Keratinocyte (primary cell): ENCODE measurements around the gene TARDBP. TPM values are rescaled to one million over a fixed set of nuclear protein-coding genes. Genes with fewer than 3 reads are reported as not detected.

Experiments
- DNase-seq: peaks from one replicate; pipeline ENCODE4 v3.0.0-alpha.2; 2011; ENCODE audit warnings: low read depth, missing footprints, low spot score
- FAIRE-seq: peaks from 2 replicates; lab custom pipeline; 2011; peaks lifted over from hg19 to GRCh38; lab: Jason Lieb, UNC
- H2AFZ ChIP-seq: 2 replicates; pipeline ENCODE4 v1.6.0; 2012; ENCODE audit warnings: low read length, control low read depth, inconsistent platforms; ENCODE audit not compliant: control insufficient read depth
- H3K27ac ChIP-seq: 2 replicates; pipeline ENCODE4 v1.5.1; 2011; ENCODE audit warnings: low read length; ENCODE audit not compliant: control insufficient read depth, insufficient read depth
- H3K27me3 ChIP-seq: 3 replicates; pipeline ENCODE4 v1.6.0; 2011; ENCODE audit warnings: low read length; ENCODE audit not compliant: control insufficient read depth, insufficient read depth; ENCODE audit errors: extremely low read depth
- H3K36me3 ChIP-seq, 2 experiments: 2 replicates in 1 of 2; 3 replicates in 1 of 2; pipeline ENCODE4 v1.5.1; 2011; ENCODE audit warnings: low read length in 2 of 2, mild to moderate bottlenecking in 1 of 2; ENCODE audit not compliant: control insufficient read depth in 2 of 2, insufficient read depth in 2 of 2; ENCODE audit errors: extremely low read depth in 1 of 2
- H3K4me1 ChIP-seq: 3 replicates; pipeline ENCODE4 v1.5.1; 2011; ENCODE audit warnings: low read length; ENCODE audit not compliant: control insufficient read depth, insufficient read depth; ENCODE audit errors: extremely low read depth
- H3K4me2 ChIP-seq: 3 replicates; pipeline ENCODE4 v1.6.0; 2011; ENCODE audit warnings: low read depth, low read length; ENCODE audit not compliant: control insufficient read depth, insufficient read depth; ENCODE audit errors: extremely low read depth
- H3K4me3 ChIP-seq, 3 experiments: fragments of 200-600 bp in 1 of 3; sonication (generic) in 1 of 3; 2 replicates in 2 of 3; 3 replicates in 1 of 3; pipeline ENCODE4 v1.5.1; 2011 to 2016; ENCODE audit warnings: low read length in 3 of 3, mild to moderate bottlenecking in 3 of 3, control low read depth in 2 of 3, inconsistent platforms in 1 of 3, low read depth in 1 of 3, mixed read lengths in 1 of 3, mixed run types in 1 of 3, moderate library complexity in 1 of 3; ENCODE audit not compliant: control insufficient read depth in 2 of 3, insufficient read depth in 2 of 3; ENCODE audit errors: extremely low read depth in 1 of 3
- H3K79me2 ChIP-seq: 2 replicates; pipeline ENCODE4 v1.6.0; 2012; ENCODE audit warnings: low read length; ENCODE audit not compliant: control insufficient read depth, insufficient read depth
- H3K9ac ChIP-seq: 3 replicates; pipeline ENCODE4 v1.6.0; 2011; ENCODE audit warnings: low read length; ENCODE audit not compliant: control insufficient read depth, insufficient read depth; ENCODE audit errors: extremely low read depth
- H3K9me1 ChIP-seq: 3 replicates; pipeline ENCODE4 v1.6.0; 2011; ENCODE audit warnings: low read length; ENCODE audit not compliant: control insufficient read depth, insufficient read depth; ENCODE audit errors: extremely low read depth
- H3K9me3 ChIP-seq: 2 replicates; pipeline ENCODE4 v1.5.1; 2012; ENCODE audit warnings: low read depth, low read length; ENCODE audit not compliant: control insufficient read depth
- H4K20me1 ChIP-seq: 3 replicates; pipeline ENCODE4 v1.6.0; 2011; ENCODE audit warnings: low read length; ENCODE audit not compliant: control insufficient read depth, insufficient read depth; ENCODE audit errors: extremely low read depth
- CTCF ChIP-seq, 3 experiments: IDR thresholded peaks in 1 of 3; conservative IDR thresholded peaks in 1 of 3; optimal IDR thresholded peaks in 1 of 3; 2 replicates in 2 of 3; 3 replicates in 1 of 3; pipeline versions ENCODE3 to v1.5.1; 2011; ENCODE audit warnings: low read length in 3 of 3, mild to moderate bottlenecking in 3 of 3, moderate library complexity in 2 of 3, control low read depth in 1 of 3, inconsistent platforms in 1 of 3; ENCODE audit not compliant: insufficient read depth in 2 of 3; ENCODE audit errors: extremely low read depth in 1 of 3
- EZH2 ChIP-seq: IDR thresholded peaks from one replicate; pipeline ENCODE4 v1.6.1; 2012; ENCODE audit warnings: inconsistent platforms, mild to moderate bottlenecking, low read length, moderate library complexity
- dilution Hi-C: fragments of 300-500 bp; cut with MboI; formaldehyde crosslinking; loops from one replicate; pipeline ENCODE4 v1.7.0; 2020; ENCODE audit warnings: low sequenced_read_pairs; ENCODE audit not compliant: extremely low pct_ligation_motif_present
- polyA plus RNA-seq, 5 experiments: library from polyadenylated mRNA; depleted of rRNA in 3 of 5; stranded (reverse) in 3 of 5; stranded (forward) in 1 of 5; unstranded in 1 of 5; fragments of >200 nt; gene quantifications; 1 replicate in 1 of 5; 2 replicates in 3 of 5; 3 replicates in 1 of 5; pipeline versions ENCODE4 v1.2.1 to v1.2.3, GENCODE V29; 2011 to 2012; ENCODE audit warnings: missing spikeins in 2 of 5, low read depth in 1 of 5, low replicate concordance in 1 of 5

The TARDBP gene
- polyA plus RNA-seq, 1 donor (not counting 4 experiments of a cell fraction or from before 2014, with no cell fraction given): 177 TPM

- Histone ChIP-seq H3K9me1 (no peaks in the 10 kb centered on the region), H3K27ac (peak overlapping the region; percentile 42), H2AFZ (peak overlapping the region; percentile 13), H3K9me3 (no peaks in the 10 kb centered on the region), H3K4me1 (peaks cover 19% of the 10 kb centered on the region), H3K9ac (peak overlapping the region; percentile 78), H4K20me1 (no peaks in the 10 kb centered on the region), H3K27me3 (no peaks in the 10 kb centered on the region), H3K4me2 (peak overlapping the region; percentile 91), H3K4me3 (peak overlapping the region; percentile 71 to 99 (median 80)), H3K79me2 (peaks cover 26% of the 10 kb centered on the region), H3K36me3 (peaks cover 11 to 27% of the 10 kb centered on the region in 2 experiments)
- TF ChIP-seq CTCF (optimal IDR thresholded peaks at IDR 0.05 in 1 of 3, IDR thresholded peaks at IDR 0.05 in 1 of 3, conservative IDR thresholded peaks at IDR 0.05 in 1 of 3; ENCODE audit: extremely low read depth in 1 of 3, insufficient read depth in 2 of 3, low read length in 3 of 3) (no peak), EZH2 (no peak)
- DNase-seq: no peak
- dilution Hi-C loops: no loop called here
- FAIRE-seq: no peak
Measured at GRCh38 chr1:11059155-11059967, 46.9 kb downstream of the TARDBP start.

- DNase-seq: no peak
- Histone ChIP-seq H3K4me2 (peak within 1 kb of the TSS; percentile 91), H3K9me1 (no peaks in the 10 kb centered on the region), H4K20me1 (no peaks in the 10 kb centered on the region), H3K9ac (peak within 1 kb of the TSS; percentile 84), H3K36me3 (peaks cover 12 to 27% of the 10 kb centered on the region in 2 experiments), H3K4me1 (peaks cover 19% of the 10 kb centered on the region), H3K27me3 (no peaks in the 10 kb centered on the region), H3K4me3 (peak within 1 kb of the TSS; percentile 72 to 99 (median 90)), H3K9me3 (no peaks in the 10 kb centered on the region), H3K27ac (peak within 1 kb of the TSS; percentile 75), H3K79me2 (peaks cover 26% of the 10 kb centered on the region), H2AFZ (peak within 1 kb of the TSS; percentile 68)
- FAIRE-seq: no peak
- TF ChIP-seq CTCF (optimal IDR thresholded peaks at IDR 0.05 in 1 of 3, IDR thresholded peaks at IDR 0.05 in 1 of 3, conservative IDR thresholded peaks at IDR 0.05 in 1 of 3; ENCODE audit: extremely low read depth in 1 of 3, insufficient read depth in 2 of 3, low read length in 3 of 3) (peak in 2 of 3 experiments; percentile 24 to 43), EZH2 (no peak)
- dilution Hi-C loops: no loop called here
Measured at GRCh38 chr1:11059968-11060830, 47.7 kb downstream of the TARDBP start, which contains the start of gene SRM. TSS of gene SRM (minus strand) at chr1:11060018. CDS start at chr1:11059943, 75 bp downstream.
